ENCODE measurements around the gene PRSS21.

Gene PRSS21

DNA sequence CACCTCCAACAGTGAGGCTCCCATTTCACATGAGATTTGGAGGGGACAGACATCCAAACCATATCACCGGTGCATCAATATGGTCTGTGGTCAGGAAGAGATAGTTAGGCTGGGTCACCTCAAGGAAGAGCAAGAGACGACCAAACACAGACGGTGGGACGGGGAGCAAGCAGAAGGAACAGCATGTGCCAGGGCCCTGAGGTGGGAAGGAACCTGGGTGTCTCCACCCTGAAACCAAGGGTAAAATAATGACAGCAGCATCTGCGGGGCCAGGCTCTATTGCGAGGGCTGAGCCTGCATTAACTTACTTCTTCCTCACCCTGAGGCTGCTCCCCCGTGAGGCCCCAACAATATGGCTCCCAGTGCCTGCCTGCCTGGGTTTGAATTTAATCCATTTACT is 8.9 kb upstream of the PRSS21 start:
- no peak for DNase-seq

DNA sequence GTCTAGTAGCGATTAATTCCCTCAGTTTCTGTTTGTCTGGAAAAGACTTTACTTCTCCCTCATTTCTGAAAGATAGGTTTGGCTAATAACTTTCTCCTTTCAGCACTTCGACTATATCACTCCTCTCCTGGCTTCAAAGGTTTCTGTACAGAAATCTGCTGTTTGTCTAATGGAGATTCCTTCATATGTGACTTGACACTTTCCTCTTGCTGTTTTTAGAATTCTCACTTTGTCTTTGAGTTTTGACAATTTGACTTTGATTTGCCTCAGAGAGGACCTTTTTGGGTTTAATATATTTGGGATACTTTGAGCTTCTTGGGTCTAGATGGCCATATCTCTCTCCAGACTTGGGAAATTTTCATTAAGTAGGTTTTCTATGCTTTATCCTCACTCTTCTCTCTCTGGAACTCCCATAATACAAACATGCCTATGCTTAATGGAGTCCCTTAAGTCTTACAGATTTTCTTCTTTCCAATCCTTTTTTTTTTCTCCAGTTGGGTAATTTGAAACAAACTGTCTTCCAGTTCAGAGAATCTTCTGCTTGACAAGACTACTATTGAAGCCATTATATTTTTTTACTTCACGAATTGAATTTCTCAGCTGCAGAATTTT is 7.8 kb upstream of the PRSS21 start:
- DNase-seq = no peak

DNA sequence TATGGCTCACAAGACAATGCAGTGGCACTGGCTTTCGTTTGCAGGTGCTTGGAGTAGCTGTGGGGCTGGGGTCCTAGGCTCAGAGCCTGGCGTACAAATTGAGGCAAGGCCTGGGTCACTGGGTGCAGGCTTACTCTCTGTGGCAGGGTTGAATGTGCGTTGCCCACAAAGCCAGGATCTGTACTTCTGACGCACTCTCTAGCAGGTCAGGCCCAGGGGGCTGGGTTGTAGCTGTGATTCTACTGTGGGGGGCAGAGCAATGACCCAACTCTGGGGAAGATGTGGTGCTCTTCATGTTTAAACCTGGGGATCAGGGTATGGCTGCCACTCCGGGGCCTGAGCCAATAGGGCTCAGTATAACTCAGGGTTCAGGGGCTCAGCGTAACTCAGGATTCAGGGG is 6.4 kb upstream of the PRSS21 start:
- DNase-seq = no peak

DNA sequence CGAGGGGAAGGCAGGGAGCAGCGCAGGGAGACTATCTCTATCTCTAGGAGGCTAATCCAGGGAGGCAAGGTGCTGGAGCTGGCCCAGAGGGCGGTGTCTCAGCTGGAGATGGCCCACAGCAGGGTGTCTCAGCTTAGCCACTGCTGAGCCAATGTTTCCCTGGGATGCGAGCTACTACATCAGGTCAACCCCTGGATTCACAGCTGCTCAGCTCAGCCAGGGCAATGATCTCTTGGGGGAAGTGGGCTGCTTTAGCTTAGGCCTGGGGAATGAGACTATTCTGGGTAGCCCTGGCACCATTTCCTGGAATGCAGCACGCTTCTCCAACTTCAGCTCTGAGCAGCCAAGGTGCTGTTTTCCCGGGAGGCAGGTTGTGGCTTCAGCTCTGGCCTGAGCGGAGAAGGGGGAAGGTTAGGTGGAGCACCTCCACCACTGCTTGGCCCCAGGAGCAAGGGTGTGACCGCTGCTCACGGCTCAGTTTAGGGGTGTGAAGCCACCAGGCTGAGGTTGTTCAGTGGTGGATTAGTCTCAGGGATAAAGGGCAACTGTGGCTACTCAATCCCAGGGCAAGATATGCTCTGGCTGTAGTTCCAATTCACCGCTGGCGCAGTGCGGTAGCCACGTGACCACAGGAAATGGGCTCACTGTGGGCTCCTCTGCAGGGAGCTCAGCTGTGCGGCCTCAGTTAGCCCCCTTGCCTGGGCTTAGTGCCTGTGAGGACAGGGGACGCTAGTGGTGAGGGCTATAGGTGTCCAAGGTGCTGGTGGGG is 5.2 kb upstream of the PRSS21 start:
- no peak for DNase-seq

DNA sequence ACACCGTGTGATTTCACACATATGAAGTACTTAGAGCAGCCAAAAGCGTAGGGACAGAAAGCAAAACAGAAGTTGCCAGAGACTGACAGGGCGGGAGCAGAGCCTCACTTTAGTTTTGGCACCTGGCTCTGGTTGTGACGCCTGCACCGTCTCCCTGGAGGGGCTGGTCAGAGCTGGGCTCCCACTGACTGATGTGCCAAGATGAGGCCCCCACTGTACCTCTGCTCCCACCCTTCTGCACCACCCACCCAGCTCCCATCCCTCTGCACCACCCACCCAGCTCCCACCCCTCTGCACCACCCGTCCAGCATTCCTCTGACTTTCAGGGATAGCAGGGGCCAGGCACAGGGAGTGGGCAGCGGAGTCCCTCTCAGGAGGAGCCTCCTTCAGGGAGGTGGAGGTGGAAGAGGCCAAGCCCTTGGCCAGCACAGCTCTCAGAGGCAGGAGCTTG is 3.2 kb upstream of the PRSS21 start:
- no peak for DNase-seq

DNA sequence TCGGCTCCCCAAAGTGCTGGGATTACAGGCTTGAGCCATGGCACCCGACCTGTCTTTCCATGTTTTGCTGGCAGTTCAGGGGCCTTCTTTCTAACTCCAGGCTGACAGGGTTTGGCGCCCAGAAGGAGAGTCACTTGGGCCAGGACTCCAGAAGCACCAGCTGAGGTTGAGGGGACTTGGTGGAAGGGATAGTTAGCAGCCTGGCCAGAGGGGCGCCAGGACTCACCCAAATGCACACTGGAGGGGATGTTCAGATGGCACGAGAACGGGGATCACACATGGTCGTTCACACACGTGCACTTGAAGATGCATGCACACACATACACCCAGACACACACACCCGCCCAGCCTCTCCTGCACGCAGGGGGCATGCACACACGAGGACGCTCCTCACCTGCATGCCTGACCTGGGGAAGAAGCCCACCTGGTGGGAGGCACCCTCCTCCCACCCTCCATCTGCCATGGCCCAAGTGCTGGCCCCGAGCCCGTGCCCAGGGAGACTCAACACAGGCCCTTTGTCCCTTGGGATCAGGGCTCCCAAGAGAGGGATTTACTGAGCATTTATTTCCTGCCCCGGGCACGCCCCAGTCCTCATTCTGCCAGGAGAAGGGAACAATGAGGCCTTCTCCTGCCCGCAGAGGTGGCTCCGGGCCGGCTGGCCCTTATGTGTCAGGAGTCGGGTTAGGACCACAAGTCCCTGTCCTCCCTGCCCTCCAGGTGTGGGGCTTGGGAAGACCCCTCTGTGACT is 2.3 kb upstream of the PRSS21 start:
- DNase-seq = no peak

DNA sequence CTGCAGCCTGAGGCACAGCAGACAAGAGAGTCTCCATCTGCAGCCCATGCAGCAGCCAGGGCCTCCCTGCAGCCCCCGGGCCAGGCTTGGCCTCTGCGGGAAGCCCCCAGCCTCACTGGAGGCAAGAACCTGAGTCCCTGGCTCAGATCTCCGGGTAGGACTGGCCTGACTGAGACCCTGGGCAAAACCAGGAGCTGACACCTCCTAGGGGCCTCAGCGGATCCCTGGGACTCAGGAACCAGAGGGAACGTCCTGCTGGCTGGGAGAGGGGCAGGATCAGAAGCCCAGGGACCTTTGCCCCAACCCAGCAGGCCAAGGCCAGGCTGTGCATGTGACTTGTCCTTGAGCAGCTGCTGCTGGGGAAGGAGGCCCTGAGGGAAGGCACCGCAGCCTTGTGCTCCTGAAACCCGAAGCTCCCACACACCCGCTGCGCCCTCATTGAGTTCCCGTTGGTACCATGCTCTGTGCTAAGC is 1.7 kb upstream of the PRSS21 start:
- no peak for DNase-seq

DNA sequence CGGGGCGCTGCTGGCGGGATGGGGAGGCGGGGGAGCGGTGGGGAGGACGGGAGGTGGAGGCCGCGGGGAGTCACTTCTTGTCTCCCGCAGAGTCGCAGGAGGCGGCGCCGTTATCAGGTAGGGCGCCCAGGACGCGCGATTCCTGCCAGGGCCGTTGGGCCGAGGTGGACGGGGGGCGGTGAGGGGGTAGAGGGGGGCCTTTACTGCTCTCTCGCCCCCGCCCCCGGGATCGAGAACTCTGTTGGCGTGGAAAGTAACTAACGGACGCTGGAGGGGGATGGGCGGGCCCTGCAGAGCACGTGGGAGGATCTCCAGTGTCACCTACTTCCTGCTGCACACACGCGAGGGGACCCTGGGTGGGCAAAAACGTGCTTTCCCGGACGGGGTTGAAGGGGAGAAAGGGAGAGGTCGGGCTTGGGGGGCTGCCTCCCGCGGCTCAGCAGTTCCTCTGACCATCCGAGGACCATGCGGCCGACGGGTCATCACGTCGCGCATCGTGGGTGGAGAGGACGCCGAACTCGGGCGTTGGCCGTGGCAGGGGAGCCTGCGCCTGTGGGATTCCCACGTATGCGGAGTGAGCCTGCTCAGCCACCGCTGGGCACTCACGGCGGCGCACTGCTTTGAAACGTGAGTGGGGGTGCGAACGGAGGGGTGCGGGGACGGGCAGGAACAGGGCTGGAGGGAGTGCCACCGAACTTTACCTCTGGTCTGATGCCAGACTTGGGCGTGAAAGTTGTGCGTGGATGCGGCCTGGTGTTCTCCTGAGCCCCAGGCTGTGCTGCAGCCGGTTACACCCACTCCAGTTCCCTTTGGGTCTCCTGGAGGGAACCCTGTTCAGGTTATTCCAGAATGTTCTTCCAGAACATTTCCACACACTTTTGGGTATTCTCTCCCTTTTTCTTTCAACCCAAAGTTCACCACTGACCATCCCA is 569 bp downstream of the PRSS21 start:
- no peak for DNase-seq

DNA sequence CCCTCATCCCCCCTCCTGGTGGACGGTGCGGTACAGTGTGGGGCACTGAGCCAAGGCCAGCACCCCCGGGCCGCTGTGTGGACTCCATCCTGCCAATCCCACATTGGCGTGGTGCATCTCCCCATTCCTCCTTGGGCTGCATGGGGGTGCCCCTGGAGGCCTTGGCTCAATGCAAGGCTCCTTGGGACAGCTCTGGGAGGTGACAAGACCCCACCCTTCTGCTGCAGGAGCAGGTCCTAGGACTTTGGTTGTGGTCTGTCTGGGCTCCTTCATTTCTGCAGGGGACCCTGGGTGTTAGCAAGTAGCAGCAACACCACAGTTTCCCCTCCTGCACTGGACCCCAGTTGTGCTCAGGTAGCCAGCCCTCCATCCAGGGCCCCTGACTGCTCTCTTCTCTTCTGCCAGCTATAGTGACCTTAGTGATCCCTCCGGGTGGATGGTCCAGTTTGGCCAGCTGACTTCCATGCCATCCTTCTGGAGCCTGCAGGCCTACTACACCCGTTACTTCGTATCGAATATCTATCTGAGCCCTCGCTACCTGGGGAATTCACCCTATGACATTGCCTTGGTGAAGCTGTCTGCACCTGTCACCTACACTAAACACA is 1.3 kb downstream of the PRSS21 start:
- no peak for DNase-seq

DNA sequence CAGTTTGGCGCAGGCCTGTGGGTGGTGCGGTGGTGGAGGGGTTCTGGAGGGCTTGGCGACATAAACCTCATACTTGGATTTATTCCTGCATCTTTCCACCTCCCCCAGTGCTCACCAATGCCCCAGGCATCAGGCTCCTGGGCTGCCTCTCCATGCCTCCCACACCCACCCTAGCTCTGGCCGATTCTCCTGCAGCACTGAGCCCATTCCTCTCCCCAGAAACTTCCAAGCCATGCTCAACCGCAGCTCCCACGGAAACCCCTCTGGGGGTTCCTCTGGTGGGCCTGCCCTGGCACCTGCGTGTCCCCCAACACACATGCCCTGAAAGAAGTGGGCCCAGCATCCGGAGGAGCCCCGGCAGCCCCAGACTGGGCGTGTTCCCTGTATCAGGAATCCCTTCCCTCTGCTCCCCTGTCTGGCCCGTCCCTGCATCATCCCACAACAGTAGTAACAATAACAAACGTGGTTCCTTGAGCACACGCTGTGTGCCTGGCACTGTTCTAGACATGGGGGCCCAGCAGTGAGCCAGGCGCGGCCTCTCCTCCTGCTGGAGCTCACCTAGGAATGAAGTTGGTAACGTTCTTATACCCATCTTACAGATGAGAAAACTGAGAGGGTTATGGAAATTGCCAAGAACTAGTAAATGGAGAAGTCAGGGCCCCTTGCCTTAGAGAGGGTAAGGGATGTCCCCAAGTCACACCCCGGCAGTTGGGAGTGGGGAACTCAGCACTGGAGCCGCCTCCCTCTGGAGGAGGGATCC is 2.3 kb downstream of the PRSS21 start:
- no peak for DNase-seq

DNA sequence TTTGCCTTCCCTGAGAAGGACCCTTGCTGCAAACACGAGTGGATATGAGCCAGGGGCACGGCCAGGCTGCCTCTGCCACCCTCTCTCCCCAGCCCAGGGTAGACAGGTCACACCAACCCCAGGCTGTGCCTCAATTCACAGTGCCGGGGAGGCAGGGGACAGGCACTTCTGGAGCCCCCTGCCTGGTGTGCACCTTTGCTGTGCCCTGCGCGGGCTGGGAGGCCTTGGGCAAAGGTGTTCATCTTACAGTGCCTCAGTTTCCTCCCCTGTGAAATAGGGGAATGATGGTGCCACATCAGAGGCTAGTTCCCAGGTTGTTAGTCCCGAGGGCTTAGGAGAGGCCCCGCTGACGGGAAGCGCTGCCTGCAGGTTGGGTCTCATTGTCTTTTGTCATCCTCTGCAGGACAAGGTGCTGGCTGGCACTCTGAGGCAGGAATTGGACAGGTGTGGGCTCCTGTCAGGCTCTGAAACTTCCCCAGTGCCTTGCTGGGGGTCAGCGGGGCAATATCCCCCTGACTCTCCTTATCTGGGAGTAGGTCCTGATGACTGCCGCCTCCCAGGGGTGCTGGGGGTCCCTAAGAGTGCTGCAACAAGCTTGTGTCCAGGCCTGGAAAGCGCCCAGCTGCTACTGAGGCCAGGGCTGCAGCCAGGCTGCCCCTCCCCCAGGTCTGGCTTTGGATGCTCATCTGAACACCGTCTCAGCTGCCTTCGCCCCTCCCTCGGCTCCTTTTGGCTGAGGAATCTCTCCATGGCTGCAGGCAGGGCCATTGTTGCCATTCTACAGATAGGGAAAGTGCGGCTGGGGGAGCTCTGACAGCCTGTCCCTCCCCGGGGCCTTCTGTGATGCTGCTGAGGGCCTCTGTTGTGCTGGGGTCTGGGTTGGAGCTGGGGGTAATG is 3.1 kb downstream of the PRSS21 start:
- no peak for DNase-seq

DNA sequence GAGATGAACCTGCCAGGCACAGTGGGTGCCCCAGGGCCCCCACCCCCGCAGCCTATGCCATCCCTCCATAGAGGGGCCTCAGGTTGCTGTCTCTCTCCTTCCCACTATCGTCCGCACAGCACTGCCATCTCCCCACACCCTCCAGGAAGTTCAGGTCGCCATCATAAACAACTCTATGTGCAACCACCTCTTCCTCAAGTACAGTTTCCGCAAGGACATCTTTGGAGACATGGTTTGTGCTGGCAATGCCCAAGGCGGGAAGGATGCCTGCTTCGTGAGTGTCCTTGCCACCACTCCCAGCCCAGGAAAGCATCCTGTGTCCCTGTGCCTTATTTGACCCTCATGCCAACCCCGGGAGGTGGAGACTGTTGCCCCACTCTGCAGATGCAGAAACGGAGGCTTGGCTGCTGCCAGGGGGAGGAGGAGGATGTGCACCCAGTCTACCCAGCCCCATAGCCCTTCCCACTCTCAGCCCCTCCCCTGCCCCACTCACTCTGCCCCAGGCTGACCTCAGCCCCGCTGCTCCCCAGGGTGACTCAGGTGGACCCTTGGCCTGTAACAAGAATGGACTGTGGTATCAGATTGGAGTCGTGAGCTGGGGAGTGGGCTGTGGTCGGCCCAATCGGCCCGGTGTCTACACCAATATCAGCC is 3.9 kb downstream of the PRSS21 start:
- no peak for DNase-seq

DNA sequence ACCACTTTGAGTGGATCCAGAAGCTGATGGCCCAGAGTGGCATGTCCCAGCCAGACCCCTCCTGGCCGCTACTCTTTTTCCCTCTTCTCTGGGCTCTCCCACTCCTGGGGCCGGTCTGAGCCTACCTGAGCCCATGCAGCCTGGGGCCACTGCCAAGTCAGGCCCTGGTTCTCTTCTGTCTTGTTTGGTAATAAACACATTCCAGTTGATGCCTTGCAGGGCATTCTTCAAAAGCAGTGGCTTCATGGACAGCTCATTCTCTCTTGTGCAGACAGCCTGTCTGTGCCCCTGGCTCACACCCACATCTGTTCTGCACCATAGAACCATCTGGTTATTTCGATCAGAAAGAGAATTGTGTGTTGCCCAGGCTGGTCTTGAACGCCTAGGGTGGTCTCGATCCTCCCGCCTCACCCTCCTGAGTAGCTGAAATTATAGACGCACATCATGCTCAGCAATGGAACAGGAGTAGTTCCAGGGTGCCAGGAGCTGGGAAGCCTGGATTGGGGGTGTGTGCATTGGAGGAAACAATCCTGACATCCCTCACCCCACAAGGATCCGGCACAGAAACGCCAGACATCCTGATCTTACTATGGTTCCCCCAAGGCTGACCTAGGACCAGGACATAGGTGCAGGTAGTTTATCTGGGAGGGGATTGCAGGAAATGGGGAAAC is 4.6 kb downstream of the PRSS21 start:
- DNase-seq = no peak

DNA sequence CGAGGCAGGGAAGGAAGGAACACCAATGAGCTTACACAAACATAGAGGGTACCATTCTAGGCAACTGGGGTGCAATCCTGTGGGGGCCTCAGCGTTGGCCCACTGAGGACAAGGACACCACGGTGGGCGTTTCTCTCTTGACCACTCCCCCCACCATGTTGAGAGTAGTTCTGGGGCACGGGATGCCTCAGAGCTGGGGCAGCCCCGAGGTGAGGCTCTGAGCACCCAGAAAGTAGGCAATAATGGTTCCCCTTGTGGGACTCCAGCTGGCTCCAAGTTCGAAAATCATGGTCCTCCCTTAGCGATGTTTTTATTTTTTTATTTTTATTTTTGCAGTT is 5.1 kb downstream of the PRSS21 start:
- DNase-seq = no peak

DNA sequence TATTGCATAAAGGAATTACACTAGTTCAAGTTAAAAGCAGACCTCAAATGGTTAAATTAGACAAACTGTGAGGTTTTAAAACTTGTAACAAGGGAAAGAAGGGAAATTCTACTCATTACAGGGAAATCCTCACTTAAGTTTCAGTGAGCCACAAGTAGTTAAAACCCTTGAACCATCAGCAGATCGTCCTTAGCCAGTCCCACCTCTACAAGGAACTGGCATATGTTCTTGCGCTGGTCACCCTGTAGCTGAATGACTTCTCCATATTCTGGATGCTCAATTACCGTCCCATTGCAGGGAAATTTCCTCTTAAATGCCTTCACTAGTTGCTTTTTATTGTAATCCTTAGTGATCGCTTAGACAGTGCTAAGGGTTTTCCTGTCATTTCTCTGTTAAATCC is 5.5 kb downstream of the PRSS21 start:
- DNase-seq = no peak

DNA sequence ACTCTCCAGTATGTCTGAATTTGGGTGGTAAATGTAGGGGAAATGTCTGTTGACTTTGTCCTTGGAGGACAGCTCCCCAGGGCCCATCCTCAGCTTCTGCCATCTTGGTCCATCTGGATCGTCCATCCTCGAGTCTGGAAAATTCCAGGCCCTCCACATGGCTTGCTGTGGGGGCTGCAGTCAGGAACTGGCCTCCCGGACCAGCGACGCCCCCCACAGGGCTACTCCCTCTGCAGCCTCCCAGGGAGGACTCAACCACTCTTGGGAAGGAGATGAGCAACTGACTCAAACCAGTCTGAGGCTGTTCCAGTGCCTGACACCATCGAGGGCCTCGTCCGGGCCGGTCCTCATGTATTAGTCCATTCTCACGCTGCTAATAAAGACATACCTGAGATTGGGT is 7.6 kb downstream of the PRSS21 start:
- DNase-seq = no peak

DNA sequence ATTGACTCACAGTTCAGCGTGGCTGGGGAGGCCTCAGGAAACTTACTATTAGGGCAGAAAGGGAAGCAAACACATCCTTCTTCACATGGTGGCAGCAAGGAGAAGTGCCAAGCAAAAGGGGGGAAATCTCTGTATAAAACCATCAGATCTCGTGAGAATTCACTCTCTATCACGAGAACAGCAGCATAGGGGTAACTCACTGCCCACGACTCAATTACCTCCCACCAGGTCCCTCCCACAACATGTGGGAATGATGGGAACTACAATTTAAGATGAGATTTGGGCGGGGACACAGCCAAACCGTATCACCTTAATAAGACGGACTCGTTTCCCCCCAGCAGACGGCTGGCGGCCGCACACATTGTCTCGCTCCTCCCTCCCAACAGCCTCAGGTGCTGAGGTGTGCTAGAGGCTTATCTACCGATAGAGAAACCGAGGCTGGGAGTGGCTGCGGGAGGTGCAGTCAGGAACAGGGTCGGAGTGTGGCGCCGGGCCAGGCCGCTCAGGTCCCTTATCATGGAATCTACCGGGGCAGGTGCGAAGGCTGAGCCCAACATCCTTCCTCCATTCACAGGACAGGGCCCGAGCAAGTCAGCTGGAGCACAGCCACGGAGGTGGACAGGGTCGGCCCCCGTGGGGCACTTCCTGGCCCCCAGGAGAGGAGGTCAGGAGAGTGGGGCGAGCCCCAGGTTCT is 8.2 kb downstream of the PRSS21 start:
- DNase-seq = no peak

DNA sequence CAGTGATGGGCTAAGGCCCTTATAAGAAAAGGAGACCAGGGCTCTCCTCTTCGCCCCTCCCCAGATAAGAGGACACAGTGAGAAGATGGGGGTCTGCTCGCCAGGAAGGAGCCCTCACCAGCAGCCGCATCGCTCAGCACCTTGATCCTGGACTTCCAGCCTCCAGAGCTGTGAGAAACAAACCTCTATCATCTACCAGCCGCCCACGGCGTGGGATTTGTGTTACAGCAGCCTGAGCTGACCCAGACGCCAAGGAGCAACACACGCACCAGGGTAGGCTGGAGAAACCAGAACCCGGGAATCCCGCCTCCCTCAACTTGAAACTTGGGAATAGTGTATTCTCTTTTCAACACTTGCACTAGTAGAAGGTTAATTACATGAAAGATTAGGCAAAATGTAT is 8.9 kb downstream of the PRSS21 start:
- DNase-seq = no peak

Measured in NCI-H2081 treated with DMSO at 0.1 percent for 48 hours (cell line).